NCI-H446 (cell line): Measurements from ENCODE around the gene LMBR1.
"Not testable (repeated sequence)": the region's sequence is repeated elsewhere in the genome, so short reads cannot be mapped to it uniquely, and the experiment has no call there.

Experiments used
- DNase-seq, 2 experiments: peaks; one replicate each; lab custom pipeline; 2025; lab: John Stamatoyannopoulos, UW

Gene LMBR1

DNA sequence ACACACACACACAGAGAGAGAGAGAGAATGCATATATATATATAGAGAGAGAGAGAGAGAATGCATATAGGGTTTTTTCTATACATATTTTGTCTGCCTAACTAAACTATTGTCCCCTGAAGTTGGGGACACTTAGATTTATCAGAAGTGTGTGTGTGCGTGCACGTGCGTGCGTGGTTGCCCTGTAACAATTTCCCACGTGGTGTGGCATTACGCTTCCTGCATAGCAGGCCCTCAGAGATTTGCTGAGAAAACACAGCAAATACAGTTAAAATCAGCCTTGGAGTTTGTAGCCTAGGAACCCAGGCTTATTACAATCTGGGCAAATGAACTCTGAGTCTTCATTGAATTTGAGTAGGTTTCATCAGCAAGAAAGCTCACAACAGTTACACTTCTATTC, 237.7 kb downstream of the LMBR1 start:
- no peak for DNase-seq

DNA sequence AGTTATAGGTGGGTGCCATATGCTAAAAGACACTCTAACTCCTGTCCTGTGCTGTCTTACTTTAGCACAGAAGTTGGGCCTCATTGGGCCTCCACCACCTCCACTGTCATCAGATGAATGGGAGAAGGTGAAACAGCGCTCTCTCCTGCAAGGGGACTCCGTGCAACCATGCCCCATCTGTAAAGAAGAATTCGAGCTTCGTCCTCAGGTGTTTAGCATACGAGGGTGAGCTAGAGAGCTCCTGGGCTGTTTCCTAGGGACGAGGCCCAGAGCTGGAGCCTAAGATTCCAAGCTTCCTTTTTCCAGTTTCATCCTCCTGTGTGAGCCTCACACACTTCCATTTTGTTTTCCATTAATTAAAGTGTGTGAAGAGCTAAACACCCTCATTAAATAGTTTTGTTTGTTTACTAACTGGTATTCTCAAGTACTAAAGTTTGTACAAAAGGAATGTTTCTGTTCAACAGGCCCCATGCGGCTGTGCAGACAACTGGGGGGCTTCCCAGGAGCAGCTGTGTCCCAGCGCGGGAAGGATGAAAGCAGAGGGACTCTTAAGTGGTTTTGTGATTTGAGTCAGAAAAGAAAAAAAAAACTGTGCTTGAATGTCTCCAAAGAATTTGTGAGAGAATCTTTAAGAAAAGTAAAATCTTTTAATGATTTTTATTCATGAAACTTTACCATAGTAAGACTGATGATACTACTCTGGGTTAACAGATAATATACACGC, 238.3 kb downstream of the LMBR1 start:
- DNase-seq = no peak

DNA sequence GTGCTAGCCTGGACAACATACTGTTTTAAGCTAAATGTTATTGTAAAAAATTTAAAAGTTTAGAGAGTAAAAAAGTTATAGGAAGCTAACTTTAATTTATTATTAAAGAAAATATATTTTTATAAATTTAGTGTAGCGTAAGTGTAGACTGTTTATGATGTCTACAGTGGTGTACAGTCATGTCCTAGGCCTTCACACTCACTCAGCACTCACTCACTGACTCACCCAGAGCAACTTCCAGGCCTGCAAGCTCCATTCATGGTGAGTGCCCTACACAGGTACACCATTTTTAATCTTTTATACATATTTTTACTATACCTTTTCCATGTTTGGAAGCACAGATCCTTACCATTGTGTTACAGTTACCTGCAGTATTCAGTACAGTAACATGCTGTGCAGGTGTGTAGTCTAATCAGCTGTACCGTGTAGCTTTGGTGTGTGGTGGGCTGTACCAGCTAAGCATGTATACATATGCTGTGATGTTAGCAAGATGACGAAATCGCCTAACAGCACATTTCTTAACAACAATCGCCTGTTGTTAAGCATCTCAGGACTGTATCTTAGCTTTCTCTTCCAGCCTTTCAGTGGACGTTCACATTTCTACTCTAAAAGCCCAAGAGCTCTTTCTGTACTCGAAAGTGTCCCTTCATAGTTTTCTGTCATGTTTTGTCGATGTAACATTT, 240.0 kb downstream of the LMBR1 start:
- DNase-seq = no peak

DNA sequence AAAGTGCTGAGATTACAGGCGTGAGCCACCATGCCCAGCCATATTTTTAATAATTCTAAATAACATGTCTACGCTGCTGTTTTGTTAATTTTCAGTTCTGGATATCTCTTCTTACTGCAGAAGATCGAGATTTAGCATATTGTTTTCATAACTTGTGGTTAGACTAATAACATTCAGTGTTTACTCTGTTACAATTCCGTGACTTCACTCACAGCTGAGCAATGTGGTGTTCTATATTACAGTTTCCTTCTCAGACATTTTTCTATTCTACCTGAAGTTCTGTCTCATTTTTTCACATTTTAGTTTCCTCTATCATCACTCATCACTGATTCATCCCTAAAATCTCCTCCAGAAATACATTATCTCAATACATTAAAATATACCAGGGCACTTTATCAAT, 241.5 kb downstream of the LMBR1 start:
- DNase-seq = no peak

- DNase-seq = no peak
Observed at GRCh38 chr7:156650042-156650441, 242.9 kb downstream of the LMBR1 start.

- DNase-seq = not testable (repeated sequence)
Observed at GRCh38 chr7:156647330-156647729, 245.7 kb downstream of the LMBR1 start.

DNA sequence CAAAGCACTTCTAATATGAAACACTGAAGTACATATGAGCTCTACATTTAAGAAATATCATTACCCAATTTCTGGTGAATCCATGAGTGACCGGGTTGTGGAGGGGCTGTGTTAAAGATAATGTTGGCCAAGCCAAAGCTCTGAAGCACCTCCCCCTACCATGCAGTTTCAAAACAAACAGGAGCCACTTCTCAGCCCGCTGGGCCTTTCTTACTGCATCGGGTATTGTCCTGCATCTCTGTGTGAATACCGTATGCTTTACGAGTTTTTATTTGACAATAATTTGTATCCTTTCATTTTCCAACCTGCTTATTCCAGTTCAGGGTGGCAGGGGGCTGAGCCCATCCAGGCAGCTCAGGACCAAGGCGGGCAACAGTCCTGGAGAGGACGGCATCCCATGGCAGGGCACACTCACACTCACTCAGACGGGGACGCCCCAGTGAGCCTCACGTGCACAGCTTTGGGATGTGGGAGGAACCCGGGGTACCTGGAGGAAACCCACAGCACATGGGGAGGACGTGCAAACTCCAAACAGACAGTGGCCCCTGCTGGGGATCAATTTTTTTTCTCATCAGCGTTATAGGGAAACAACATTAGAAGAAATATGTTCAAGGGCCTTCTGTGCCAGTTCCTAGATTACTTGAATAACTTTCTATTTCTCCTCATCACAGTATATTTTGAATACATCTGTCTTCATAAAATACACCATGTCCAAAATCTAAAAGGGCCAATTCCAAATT, 250.5 kb downstream of the LMBR1 start:
- DNase-seq = no peak

GRCh38 chr7:156640949-156641485, 252.0 kb downstream of the LMBR1 start:
- no peak for DNase-seq

DNA sequence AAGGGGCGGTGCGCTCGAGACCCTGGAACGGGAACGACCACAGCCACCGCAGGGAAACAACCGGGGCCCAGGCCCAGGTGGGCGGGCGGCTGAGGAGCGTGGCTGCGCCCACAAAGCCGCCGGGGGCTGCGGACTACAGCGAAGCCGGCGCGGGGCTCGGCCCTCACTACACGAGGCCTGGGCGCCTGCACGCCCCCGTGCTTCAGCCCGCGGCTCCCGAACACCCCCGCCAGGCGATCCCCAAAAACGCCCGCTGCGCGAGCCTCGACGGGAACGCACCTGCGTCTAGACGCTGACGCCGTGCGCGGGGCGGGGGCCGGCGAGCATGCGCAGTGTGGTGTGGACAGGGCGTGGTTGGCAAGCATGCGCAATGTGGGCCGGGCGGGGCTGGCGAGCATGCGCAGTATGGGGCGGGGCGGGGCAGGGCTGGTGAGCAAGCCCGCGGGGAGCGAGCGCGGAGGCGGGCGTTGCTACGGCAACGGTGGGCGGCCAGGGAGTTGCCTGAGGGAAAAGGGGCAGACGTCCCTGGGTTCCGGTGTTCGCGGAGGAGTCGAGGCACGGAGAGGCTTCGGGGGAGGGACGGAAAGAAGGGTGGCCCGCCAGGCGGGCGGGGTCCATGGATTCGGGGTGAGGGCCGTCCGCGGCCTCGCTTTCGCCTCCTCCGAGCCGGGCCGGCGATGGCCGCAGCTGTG, 252.6 kb downstream of the LMBR1 start, which contains the start of gene RNF32:
RNF32 (plus strand) TSS at position 518 of the 692 bp plus-strand sequence. CDS start 3,104 bp downstream, outside the sequence.
- DNase-seq = peak; percentile 75 to 95

DNA sequence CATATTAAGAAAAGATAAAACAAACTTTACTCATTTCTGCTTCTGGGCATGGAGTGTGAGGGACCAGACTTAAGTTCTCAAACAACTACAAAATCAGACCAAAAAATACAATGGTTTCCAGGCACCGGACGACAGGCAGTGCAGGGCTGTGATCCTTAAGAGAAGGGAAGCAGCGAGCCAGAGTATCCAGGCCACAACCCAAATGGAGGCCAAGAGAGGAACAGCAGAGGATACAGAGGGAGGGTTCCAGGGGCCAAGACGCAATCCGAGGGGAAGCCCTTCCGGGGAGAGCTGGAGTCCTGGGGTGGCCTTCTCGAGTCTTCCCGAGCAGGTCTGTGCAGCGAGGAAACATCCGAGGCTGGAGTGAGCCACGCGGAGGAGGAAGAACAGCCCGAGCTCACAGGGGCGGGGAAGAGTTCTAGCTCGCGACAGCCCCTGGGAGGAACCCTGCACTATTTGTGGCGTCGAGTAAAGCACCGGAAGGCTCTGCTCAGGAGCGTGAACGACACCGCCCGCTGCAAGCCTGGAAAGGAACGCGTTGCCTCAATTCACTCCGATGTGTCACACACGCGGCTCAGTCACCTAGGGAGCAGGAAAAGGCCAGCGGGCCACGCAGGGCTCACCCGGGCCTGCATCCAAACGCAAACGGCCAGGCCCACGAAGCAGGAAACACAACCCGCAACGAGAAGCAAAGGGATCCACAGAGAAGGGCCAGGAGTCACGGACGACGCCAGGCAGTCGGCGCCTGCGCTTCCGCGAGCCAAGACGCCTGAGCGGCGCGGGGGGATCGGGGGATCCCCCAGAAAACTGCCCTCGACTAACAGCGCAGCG, 253.3 kb downstream of the LMBR1 start:
- DNase-seq = peak; percentile 16 to 17

DNA sequence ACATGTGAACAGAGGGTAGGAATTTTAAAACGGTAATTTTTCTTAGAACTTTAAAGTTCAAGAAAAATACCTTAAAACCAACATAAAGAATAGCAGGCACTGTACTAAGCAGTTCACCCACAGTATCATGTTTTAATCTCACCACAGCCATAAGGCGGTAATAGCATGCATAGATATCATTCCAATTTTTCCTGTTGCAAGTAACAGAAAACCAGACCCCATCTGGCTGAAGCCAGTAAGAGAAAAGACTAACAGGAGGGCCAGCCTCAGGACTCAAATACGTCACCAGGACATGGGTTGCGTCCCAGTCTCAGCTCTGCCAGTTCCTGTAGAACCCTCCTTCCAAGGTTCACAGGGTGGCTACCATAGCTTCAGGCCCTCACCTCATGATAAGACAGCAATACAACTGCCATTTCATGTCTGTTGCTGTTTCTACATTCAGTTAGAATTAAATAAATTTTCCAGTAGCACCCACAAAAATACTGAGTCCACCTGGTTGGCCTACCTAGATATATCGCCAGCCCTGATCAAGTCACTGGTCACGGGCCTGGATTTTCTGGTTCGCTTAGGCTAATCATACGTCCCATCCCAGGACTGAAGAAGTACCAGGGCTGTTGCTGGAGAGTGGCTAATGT, 254.4 kb downstream of the LMBR1 start:
- peak in 1 of 2 experiments; percentile 59 for DNase-seq

GRCh38 chr7:156637093-156637492, 255.9 kb downstream of the LMBR1 start:
- DNase-seq = not testable (repeated sequence)

DNA sequence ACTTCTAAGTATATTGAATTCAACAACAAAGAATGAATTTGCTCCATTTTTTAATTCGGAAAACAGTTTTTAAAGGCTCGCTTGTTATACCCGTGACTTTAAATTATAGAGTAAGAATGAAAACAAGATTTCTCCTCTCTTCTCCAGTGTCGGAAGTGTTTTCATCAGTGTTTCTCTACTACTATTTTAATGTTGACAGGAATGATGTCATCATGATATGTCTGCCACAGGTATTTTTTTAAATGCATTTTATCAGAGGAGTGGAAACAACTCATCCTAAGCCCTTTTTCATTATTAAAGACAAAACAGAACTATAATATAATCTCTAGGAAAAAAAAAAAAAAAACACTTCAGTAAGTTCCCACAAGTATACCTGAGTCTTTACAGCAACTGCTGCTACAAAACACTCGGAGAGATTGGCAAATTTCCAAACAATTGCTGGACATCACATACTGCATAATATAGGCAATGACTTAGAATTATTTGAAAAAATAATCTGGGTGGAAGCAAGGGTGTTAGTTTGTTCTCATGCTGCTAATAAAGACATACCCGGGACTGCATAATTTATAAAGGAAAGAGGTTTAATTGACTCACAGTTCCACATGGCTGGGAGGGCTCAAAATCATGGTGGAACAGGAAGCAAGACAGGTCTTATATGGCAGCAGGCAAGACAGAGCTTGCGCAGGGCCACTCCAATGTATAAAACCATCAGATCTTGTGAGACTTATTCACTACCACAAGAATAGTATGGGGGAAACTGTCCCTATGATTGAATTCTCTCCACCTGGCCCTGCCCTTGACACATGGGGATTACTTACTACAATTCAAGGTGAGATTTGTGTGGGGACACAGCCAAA, 257.2 kb downstream of the LMBR1 start:
- DNase-seq = no peak

GRCh38 chr7:156634117-156634516, 258.9 kb downstream of the LMBR1 start:
- DNase-seq = no peak

DNA sequence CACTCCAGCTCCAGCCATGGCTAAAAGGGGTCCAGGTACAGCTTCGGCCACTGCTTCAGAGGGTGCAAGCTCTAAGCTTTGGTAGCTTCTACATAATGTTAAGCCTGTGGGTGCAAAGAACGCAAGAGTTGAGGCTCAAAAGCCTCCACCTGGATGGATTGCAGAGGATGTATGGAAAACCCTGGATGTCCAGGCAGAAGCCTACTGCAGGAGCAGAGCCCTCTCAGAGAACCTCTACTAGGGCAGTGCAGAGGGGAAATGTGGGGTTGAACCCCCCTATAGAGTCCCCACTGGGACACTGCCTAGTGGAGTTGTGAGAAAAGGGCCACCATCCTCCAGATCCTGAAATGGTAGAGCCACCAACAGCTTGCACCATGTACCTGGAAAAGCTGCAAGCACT, 263.1 kb downstream of the LMBR1 start:
- DNase-seq = no peak

- DNase-seq = no peak
Observed at GRCh38 chr7:156628562-156628961, 264.4 kb downstream of the LMBR1 start.
